GM18508 (cell line): ENCODE data around the gene SLC45A1.
"Not testable (repeated sequence)": the region's sequence is repeated elsewhere in the genome, so short reads cannot be mapped to it uniquely, and the experiment has no call there.

Source experiments
- ATAC-seq: cut with Tn5 transposase; IDR thresholded peaks from one replicate; pipeline ENCODE4 v1.9.1; 2021; ENCODE audit warnings: moderate number of reproducible peaks; ENCODE audit not compliant: insufficient read depth, unreplicated experiment

The SLC45A1 gene

GRCh38 chr1:8317647-8318381, at the start of gene SLC45A1:
Gene SLC45A1, plus strand, starts transcription at chr1:8318114. Its CDS starts 6,216 bp downstream, at chr1:8324330.
- no peak for ATAC-seq

GRCh38 chr1:8273036-8273435, 44.9 kb upstream of the SLC45A1 start:
- no peak for ATAC-seq

- no peak for ATAC-seq
Observed at GRCh38 chr1:8274352-8274751, 43.6 kb upstream of the SLC45A1 start.

GRCh38 chr1:8276173-8276914, 41.6 kb upstream of the SLC45A1 start:
- no peak for ATAC-seq

- ATAC-seq = no peak
Observed at GRCh38 chr1:8276932-8277331, 41.0 kb upstream of the SLC45A1 start.

- ATAC-seq = not testable (repeated sequence)
Observed at GRCh38 chr1:8278677-8279076, 39.2 kb upstream of the SLC45A1 start.

GRCh38 chr1:8281843-8282509, 35.9 kb upstream of the SLC45A1 start:
- no peak for ATAC-seq

- peak; percentile 76 for ATAC-seq
Observed at GRCh38 chr1:8283058-8283884, 34.6 kb upstream of the SLC45A1 start.

- no peak for ATAC-seq
Observed at GRCh38 chr1:8284127-8284526, 33.8 kb upstream of the SLC45A1 start.

- no peak for ATAC-seq
Observed at GRCh38 chr1:8285103-8285502, 32.8 kb upstream of the SLC45A1 start.

GRCh38 chr1:8285965-8286364, 31.9 kb upstream of the SLC45A1 start:
- no peak for ATAC-seq

GRCh38 chr1:8293118-8293517, 24.8 kb upstream of the SLC45A1 start:
- ATAC-seq = no peak

GRCh38 chr1:8293641-8294169, 24.2 kb upstream of the SLC45A1 start:
- ATAC-seq = no peak

GRCh38 chr1:8294170-8294697, 23.7 kb upstream of the SLC45A1 start:
- no peak for ATAC-seq

- ATAC-seq = no peak
Observed at GRCh38 chr1:8297245-8297644, 20.7 kb upstream of the SLC45A1 start.

GRCh38 chr1:8299963-8300362, 18.0 kb upstream of the SLC45A1 start:
- ATAC-seq = no peak

- no peak for ATAC-seq
Observed at GRCh38 chr1:8302081-8302956, 15.6 kb upstream of the SLC45A1 start.

GRCh38 chr1:8303141-8303540, 14.8 kb upstream of the SLC45A1 start:
- no peak for ATAC-seq

GRCh38 chr1:8303876-8304275, 14.0 kb upstream of the SLC45A1 start:
- no peak for ATAC-seq
